Activated CD4-positive, alpha-beta T cell treated with anti-CD3 and anti-CD28 coated beads, Interleukin-2, Interleukin-4, amounts not matched to agents 100 ng/mL and 50 ng/mL, durations not matched to agents 16 hours and 8 hours (primary cell): Measurements from ENCODE around the gene ACSF3.

Experiments
- DNase-seq: peaks from one replicate; pipeline ENCODE4 v3.0.0-alpha.2; 2020; ENCODE audit warnings: low spot score

The ACSF3 gene

GRCh38 chr16:89131783-89132182 lies 38.1 kb downstream of the ACSF3 start:
- DNase-seq = no peak

- DNase-seq = no peak
These were observed 38.7 kb downstream of the ACSF3 start for GRCh38 chr16:89132194-89133005.

DNA sequence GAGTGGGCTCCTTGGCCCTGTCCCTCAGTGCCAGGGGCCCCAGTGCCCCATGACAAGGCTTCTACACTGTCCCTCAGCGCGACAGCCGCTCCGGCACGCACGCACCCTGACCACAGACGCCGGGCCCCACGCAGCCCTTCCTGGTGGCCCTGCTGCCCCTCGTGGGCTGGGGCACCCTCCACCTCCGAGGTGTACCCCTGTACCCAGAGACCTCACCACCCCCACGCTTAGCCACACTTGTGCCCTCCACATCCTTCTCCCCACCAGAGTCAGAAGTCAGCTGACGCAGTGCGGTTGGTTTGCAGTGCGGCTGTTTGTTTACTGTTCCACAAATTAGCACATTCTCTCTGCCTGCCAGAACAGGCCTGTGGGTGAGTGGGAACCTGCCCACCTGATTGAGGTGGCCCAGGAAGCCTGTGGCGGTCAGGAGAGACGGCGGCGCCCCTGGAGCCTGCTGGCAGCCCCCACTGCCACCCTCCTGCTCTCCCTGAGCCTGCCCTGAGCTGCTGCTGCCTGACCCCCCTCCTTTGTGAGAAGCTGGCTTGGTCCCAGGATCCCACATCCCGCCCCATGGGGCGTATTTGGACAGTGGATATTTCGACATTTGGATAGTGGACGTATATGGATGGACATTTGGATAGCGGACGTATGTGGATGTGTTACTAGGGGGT lies 39.9 kb downstream of the ACSF3 start:
- DNase-seq = no peak

GRCh38 chr16:89134269-89134668 lies 40.6 kb downstream of the ACSF3 start:
- DNase-seq = no peak

DNA sequence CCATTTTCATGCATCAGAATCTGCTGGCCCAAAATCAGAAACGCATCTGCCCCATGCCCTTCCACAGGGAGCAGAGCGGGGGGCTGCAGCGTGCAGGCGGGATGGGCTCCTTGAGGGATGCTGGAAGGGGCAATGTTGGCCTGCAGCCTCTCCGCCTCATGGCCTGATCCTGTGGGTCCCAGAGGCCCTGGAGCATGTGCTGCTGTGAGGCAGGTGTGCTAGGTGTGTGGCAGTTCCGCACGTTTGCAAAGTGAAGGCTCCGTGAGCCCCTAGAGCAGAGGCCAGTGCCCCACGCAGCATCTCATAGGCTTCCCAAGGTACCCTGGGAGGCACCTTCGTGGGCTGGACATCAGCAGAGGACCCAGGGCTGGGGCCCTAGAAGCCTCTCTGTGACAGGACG lies 41.5 kb downstream of the ACSF3 start:
- no peak for DNase-seq

- no peak for DNase-seq
These were observed 42.5 kb downstream of the ACSF3 start for GRCh38 chr16:89135971-89136765.

DNA sequence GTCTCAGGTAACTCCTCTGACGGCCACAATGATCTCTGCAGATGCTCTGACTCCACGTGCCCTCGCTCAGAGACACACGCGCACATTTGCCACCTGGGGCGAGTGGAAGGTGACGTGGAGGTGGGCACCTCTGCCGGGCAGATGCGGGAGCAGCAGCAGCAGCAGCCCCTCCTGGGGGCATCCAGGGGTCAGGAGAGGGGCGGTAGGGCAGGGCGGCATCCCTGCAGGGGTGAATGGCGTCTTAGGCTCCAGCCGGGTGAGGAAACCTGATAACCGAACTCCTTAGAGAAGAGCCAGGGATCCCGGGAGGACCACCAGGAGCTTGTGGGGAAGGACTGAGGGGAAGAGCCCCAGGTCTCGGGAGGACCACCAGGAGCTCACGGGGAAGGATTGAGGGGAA lies 43.3 kb downstream of the ACSF3 start:
- DNase-seq = no peak

GRCh38 chr16:89137666-89138512 lies 44.2 kb downstream of the ACSF3 start:
- DNase-seq = no peak

- no peak for DNase-seq
These were observed 44.8 kb downstream of the ACSF3 start for GRCh38 chr16:89138513-89138795.

GRCh38 chr16:89138843-89139520 lies 45.3 kb downstream of the ACSF3 start:
- no peak for DNase-seq

GRCh38 chr16:89139907-89140361 lies 46.3 kb downstream of the ACSF3 start:
- no peak for DNase-seq

GRCh38 chr16:89140401-89140800 lies 46.7 kb downstream of the ACSF3 start:
- DNase-seq = no peak

- no peak for DNase-seq
These were observed 47.6 kb downstream of the ACSF3 start for GRCh38 chr16:89140981-89141883.

GRCh38 chr16:89141884-89142267 lies 48.2 kb downstream of the ACSF3 start:
- no peak for DNase-seq

DNA sequence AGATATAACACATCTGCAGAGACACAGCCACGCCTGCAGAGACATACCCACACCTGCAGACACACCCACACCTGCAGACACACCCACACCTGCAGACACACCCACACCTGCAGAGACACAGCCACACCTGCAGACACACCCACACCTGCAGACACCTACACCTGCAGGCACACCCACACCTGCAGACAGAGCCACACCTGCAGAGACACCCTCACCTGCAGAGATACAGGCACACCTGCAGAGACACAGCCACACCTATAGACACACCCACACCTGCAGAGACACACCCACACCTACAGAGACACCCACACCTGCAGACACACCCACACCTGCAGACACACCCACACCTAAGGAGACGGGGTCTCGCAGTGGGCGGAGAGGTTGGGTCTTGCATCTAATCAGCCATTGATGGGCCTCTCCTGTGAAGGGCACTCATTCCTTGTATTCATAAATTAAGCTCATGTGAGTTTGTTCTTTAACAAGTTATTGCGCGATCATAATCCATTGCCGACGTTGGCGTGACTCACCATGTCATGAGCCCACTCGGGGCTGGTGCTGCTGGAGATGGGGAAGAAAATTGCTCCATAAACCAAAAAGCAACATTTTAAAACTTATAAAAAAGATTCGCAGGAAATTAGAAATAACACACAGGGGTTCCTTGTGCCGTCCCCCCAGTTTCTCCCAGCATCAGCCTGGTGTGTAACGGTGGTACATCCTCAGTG lies 49.0 kb downstream of the ACSF3 start:
- no peak for DNase-seq

GRCh38 chr16:89143201-89143741 lies 49.6 kb downstream of the ACSF3 start:
- DNase-seq = no peak

DNA sequence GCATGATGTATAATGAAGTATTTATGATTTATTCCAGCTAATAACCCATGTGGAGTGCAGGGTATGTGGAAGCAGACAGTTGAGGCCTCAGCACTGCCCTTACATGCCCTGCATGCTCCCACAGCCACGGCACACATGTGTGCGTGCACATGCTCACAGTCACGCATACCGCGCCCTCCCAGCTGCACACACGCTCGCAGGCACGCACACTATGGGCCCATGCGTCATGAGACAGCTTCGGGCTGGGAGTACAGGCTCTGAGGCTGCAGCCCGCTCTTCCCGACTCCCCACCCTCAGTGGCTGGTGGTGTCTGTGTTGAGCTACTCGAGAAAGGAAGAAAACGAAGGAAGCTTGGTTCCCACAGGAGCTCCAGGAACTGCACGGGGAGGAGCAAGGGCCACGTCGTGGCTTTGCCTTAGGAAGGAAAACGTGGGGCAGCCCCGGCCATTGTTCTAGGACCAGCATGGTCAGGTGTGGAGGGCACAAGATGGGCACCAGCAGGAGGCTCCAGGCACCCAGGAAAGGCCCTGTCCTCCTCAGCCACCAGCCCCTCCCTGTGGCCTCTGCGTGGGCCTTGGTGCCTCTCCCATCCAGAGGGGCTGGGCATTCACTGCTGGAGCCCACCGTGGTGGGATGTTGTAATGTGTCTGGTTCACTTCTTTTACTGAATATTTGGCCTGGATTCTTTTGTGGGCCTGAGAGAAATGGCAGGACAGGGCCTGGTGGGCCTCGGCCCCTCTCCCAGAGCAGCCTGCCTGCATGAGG lies 50.4 kb downstream of the ACSF3 start:
- DNase-seq = no peak

DNA sequence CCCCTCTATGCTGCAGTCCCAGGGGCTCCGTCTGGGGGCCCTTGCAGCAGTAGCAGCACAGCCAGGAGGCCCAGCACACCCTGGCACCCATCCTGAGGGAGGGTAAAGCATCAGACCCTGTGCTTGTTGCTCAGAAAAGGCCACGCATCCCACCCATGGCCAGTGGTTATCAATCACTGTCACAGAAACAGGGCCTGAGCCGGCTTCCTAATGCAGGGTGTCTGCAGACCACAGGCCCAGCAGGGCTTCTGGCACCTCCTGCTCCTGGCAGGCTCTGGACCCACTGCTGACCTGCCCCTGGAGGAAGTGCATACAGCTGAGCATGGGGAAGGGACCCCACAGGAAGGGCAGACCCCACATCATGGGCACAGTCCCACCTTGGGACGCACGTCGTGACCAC lies 51.0 kb downstream of the ACSF3 start:
- no peak for DNase-seq
